HG02973 (cell line): ENCODE measurements around the gene CFAP73.
A peak's percentile ranks its signal among the peaks of the same experiment; 100 is the strongest.

Experiments used
- ATAC-seq: cut with Tn5 transposase; IDR thresholded peaks from one replicate; pipeline ENCODE4 v1.9.1; 2021; ENCODE audit warnings: moderate library complexity; ENCODE audit not compliant: unreplicated experiment

Gene CFAP73

DNA sequence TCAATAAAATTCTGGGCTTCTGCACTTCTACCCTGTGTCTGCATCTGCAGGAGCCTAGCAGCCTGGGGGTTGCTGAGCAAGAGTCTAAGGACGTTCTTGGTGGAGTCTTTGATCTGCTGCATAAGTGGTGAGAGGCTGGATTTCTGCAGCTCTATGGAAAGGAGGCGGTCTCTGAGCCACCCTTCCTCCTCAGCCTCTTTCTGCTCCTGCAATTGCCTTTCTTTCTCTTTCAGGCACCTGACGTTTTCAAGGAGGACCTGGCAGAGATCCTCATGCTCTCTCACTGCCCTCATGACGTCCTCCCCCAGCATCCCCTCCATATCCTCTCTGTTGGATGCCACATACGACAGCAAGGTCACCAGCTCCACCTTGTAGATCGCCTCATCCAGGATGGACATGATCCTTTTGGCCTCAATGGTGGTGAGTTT lies 58.1 kb downstream of the CFAP73 start:
- ATAC-seq = no peak

DNA sequence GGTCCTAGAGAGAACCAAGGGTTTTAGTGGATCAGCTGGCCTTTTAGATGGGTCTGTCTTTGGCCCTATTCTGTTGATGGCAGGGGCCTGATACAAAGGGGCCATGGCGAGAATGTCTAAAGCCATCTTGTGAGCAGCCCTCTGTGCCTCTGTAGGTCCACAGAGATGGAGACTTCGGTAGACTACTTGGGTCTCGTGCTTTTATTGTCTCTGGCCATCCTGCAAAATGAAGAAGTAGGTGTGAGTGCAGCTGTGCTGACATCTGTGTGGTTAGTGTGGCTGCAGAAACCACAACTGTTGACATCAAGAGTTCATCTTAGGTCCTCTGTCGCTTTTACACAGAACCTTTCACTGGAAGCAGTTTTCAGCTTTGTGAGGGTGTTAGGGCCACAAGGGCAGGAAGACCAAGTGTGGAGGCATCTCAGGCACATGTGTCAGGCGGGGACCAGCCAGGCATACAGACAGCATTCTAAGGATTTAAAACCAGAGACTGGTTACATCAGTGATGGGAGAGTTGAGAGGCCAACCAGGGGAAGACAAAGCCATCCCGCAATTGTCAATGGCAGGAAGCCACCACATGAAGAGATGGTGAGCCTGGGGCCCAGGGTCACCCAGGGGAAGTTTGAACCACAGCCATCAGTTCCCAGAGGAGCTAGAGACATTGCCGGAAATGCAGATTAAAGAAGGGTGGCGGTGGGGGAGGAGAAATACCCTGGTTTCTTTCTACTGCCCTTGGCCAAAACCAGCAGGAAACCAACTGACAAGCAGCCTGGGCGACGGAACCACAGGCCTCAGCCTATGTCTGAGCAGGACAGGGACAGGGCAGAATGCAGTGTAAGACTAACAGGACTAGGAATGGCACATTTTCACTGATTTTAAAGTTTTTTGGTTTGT lies 58.8 kb downstream of the CFAP73 start:
- peak; percentile 70 for ATAC-seq
